ELF-1 (cell line): ENCODE measurements around the gene OR10A3.

ENCODE experiments used
- DNase-seq: peaks from one replicate; pipeline ENCODE4 v3.0.0-alpha.2; 2016; ENCODE audit warnings: low read depth, low spot score

OR10A3 gene

GRCh38 chr11:7941146-7941545 is 362 bp downstream of the OR10A3 start:
- DNase-seq: no peak

GRCh38 chr11:7936615-7937014 is 4.9 kb downstream of the OR10A3 start:
- no peak for DNase-seq

DNA sequence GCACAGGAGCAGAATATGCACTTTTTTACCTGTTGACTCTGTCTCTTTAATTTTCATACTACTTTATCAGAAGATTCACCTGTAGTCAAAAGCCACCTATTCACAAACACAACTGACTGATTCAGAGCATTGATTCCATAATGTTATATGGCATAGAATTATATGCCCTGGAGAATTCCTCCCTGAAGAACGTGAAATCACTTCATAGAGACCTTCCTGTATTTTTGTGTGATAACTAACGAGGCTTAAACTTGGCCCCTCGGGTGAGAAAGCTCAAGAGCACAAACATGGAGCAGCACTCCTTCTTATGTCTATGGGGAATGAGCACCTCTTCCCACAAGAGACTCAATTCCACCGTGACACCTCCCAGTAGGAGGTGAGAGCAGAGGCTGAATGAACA is 10.3 kb downstream of the OR10A3 start, which contains the start of gene OR10A6:
TSS of gene OR10A6 (minus strand) at position 101 of the 400 bp plus-strand sequence. CDS start 2,606 bp downstream, outside the sequence.
- no peak for DNase-seq

DNA sequence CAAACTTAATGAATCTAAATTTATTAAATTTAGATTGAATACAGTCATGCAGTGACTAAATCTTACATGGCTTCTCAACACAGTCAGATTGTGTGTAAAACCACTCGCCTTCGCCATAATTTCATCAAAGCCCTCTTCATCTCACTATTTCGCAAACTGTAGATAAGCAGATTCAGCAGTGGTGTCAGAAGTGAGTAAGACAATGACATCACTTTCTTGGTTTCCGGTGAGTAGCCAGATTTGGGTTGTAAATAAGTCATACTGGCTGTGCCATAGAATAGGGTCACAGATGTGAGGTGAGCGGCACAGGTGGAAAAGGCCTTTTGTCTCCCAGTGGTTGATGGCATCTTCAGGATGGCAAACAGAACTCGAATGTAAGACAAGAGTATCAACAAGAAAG is 13.9 kb downstream of the OR10A3 start:
- no peak for DNase-seq

- no peak for DNase-seq
Observed at GRCh38 chr11:7924536-7924935, 17.0 kb downstream of the OR10A3 start.

GRCh38 chr11:7918141-7918540 is 23.4 kb downstream of the OR10A3 start:
- no peak for DNase-seq

- no peak for DNase-seq
Observed at GRCh38 chr11:7911011-7911410, 30.5 kb downstream of the OR10A3 start.

DNA sequence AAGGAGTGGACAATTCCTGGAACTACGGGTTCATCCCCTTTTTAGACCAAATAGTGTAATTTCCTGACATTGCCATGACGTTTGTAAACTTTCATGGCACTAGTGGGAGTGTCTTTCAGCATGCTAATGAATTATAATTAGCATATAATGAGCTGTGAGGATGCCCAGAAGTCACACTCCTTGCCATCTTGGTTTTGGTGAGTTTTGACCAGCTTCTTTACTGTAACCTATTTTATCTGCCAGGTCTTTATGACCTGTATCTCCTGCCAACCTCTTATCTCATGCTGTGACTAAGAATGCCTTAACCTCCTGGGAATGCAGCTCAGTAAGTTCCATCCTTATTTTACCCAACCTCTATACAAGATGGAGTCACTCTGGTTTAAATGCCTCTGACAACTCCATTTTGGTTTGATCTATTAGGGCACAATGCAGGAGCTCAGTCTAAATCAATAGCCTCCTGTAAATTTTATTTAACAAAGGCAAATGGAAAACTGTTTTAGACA is 31.2 kb downstream of the OR10A3 start:
- DNase-seq: no peak

GRCh38 chr11:7909585-7910285 is 31.8 kb downstream of the OR10A3 start:
- DNase-seq: peak; percentile 28

- no peak for DNase-seq
Observed at GRCh38 chr11:7907121-7907520, 34.4 kb downstream of the OR10A3 start.

GRCh38 chr11:7906481-7906880 is 35.0 kb downstream of the OR10A3 start:
- peak; percentile 33 for DNase-seq

GRCh38 chr11:7905961-7906429 is 35.5 kb downstream of the OR10A3 start:
- DNase-seq: peak; percentile 92

GRCh38 chr11:7905549-7905948 is 36.0 kb downstream of the OR10A3 start:
- no peak for DNase-seq

GRCh38 chr11:7904917-7905316 is 36.6 kb downstream of the OR10A3 start:
- peak; percentile 30 for DNase-seq

GRCh38 chr11:7903940-7904339 is 37.6 kb downstream of the OR10A3 start:
- DNase-seq: no peak

DNA sequence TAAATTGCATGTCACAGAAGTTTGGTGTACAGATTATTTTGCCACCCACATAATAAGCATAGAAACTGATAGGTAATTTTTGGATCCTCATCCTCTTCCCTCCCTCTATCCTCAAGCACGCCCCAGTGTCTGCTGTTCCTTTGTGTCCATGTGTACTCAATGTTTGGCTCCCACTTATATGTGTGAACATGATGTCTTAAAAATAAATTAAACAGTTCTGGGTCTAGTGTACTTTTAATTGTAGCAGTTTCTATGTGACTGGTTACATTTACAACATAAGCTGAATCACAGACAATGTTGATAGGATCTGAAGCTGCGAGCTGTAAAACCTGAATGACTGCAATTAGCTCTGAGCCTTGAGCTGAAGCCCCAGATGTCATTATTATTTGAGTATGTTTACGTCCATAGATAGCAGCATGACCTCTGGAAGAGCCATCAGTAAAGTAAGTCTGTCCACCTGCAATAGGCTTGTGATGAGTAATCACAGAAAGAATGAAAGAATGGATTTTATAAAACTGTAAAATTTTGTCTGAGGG is 40.1 kb downstream of the OR10A3 start:
- DNase-seq: no peak

DNA sequence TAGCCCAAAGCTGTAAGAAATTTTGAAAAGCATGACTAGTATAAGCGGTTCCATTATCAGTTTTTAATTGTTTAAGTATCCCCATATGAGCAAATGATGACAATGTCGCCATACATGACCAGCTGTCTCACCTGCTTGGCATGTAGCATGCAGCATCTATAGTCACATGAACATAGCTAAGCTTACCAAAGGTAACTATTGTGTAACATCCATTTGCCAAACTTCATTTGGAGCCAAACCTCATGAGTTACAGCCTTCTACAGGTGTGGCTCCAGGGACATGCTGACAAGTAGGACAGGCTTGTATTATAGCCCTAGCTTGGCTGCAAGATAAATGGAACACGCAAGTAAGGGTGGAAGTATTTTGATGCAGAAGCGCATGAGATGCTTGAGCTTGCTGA is 40.8 kb downstream of the OR10A3 start:
- DNase-seq: no peak

- DNase-seq: no peak
Observed at GRCh38 chr11:7899418-7899817, 42.1 kb downstream of the OR10A3 start.

- no peak for DNase-seq
Observed at GRCh38 chr11:7898666-7899283, 42.7 kb downstream of the OR10A3 start.

- DNase-seq: no peak
Observed at GRCh38 chr11:7896009-7896785, 45.3 kb downstream of the OR10A3 start.

DNA sequence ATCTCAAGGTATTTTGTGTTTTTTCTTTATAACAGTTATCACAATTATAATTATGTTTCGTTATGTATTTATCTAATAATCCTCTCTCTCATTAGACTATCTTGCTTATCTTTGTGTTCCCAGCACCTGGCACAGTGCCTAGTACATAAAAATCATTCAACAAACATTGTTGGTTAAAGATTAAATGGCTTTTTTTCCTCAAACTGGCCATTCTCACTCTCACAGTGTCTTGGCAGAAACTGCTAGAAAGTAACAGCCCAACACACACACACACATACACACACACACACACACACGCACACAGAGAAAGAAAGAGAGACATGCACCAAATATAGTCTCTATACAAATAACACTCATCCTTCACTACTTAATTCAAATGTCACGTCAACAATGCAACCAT is 47.3 kb downstream of the OR10A3 start:
- DNase-seq: no peak

GRCh38 chr11:7893796-7894195 is 47.7 kb downstream of the OR10A3 start:
- no peak for DNase-seq
